Astrocyte (in vitro differentiated cells and primary cell): ENCODE measurements around the gene TTC22. TPM values are rescaled to one million over a fixed set of nuclear protein-coding genes. Genes with fewer than 3 reads are reported as not detected.

Experiments
- DNase-seq: peaks from one replicate; pipeline ENCODE4 v3.0.0-alpha.2; 2010; ENCODE audit warnings: low read depth
- FAIRE-seq: peaks from 2 replicates; lab custom pipeline; 2011; peaks lifted over from hg19 to GRCh38; lab: Jason Lieb, UNC
- H2AFZ ChIP-seq: 2 replicates; pipeline ENCODE4 v1.6.0; 2012; ENCODE audit warnings: low read depth, low read length, inconsistent platforms
- H3K27ac ChIP-seq: 2 replicates; pipeline ENCODE4 v1.5.1; 2011; ENCODE audit warnings: low read depth, low read length, inconsistent platforms
- H3K27me3 ChIP-seq: 2 replicates; pipeline ENCODE4 v1.6.0; 2011; ENCODE audit warnings: low read length, inconsistent platforms; ENCODE audit not compliant: insufficient read depth
- H3K36me3 ChIP-seq: 2 replicates; pipeline ENCODE4 v1.5.1; 2011; ENCODE audit warnings: low read length, inconsistent platforms; ENCODE audit not compliant: insufficient read depth
- H3K4me1 ChIP-seq: 2 replicates; pipeline ENCODE4 v1.5.1; 2011; ENCODE audit warnings: low read length, inconsistent platforms; ENCODE audit not compliant: insufficient read depth
- H3K4me2 ChIP-seq: 2 replicates; pipeline ENCODE4 v1.6.0; 2012; ENCODE audit warnings: low read length, inconsistent platforms
- H3K4me3 ChIP-seq: 2 replicates; pipeline ENCODE4 v1.5.1; 2011; ENCODE audit warnings: low read depth, mild to moderate bottlenecking, low read length, inconsistent platforms; ENCODE audit not compliant: insufficient read depth
- H3K79me2 ChIP-seq: 2 replicates; pipeline ENCODE4 v1.6.0; 2012; ENCODE audit warnings: mild to moderate bottlenecking, low read length, inconsistent platforms; ENCODE audit not compliant: insufficient read depth
- H3K9ac ChIP-seq: 2 replicates; pipeline ENCODE4 v1.6.0; 2012; ENCODE audit warnings: mild to moderate bottlenecking, low read length, inconsistent platforms
- H3K9me3 ChIP-seq: 2 replicates; pipeline ENCODE4 v1.5.1; 2012; ENCODE audit warnings: low read depth, mild to moderate bottlenecking, low read length, inconsistent platforms; ENCODE audit not compliant: insufficient read depth
- H4K20me1 ChIP-seq: 2 replicates; pipeline ENCODE4 v1.6.0; 2012; ENCODE audit warnings: low read length, inconsistent platforms; ENCODE audit not compliant: insufficient read depth
- H3K27ac Mint-ChIP-seq: one replicate; pipeline ENCODE4 v1.8.0; 2021; ENCODE audit warnings: mild to moderate bottlenecking, mixed read lengths; ENCODE audit not compliant: unreplicated experiment
- H3K27me3 Mint-ChIP-seq: one replicate; pipeline ENCODE4 v1.8.0; 2021; ENCODE audit warnings: low read depth, mixed read lengths; ENCODE audit not compliant: unreplicated experiment
- H3K36me3 Mint-ChIP-seq: one replicate; pipeline ENCODE4 v1.8.0; 2021; ENCODE audit warnings: low read depth, mixed read lengths; ENCODE audit not compliant: unreplicated experiment
- H3K4me1 Mint-ChIP-seq: one replicate; pipeline ENCODE4 v1.8.0; 2021; ENCODE audit warnings: low read depth, mixed read lengths; ENCODE audit not compliant: unreplicated experiment
- H3K4me3 Mint-ChIP-seq: one replicate; pipeline ENCODE4 v1.8.0; 2021; ENCODE audit warnings: mild to moderate bottlenecking, moderate library complexity, mixed read lengths; ENCODE audit not compliant: unreplicated experiment
- H3K9me3 Mint-ChIP-seq: one replicate; pipeline ENCODE4 v1.8.0; 2021; ENCODE audit warnings: mild to moderate bottlenecking, mixed read lengths; ENCODE audit not compliant: unreplicated experiment
- EZH2 ChIP-seq: IDR thresholded peaks from 2 replicates; pipeline ENCODE4 v1.6.1; 2012; ENCODE audit warnings: mild to moderate bottlenecking, low read length, inconsistent platforms; ENCODE audit not compliant: insufficient read depth
- total RNA-seq: library from RNA; stranded (reverse); gene quantifications from 2 replicates; pipeline ENCODE4 v1.2.1, GENCODE V29; 2021
- TF ChIP-seq, protein P1 (sequence below): IDR thresholded peaks from 2 replicates; pipeline ENCODE4 v1.5.1; 2011; ENCODE audit warnings: low read depth, mild to moderate bottlenecking, inconsistent platforms, low read length, moderate library complexity; ENCODE audit not compliant: insufficient read depth

Gene TTC22
- total RNA-seq, 1 donor from 2014 or later: not detected

DNA sequence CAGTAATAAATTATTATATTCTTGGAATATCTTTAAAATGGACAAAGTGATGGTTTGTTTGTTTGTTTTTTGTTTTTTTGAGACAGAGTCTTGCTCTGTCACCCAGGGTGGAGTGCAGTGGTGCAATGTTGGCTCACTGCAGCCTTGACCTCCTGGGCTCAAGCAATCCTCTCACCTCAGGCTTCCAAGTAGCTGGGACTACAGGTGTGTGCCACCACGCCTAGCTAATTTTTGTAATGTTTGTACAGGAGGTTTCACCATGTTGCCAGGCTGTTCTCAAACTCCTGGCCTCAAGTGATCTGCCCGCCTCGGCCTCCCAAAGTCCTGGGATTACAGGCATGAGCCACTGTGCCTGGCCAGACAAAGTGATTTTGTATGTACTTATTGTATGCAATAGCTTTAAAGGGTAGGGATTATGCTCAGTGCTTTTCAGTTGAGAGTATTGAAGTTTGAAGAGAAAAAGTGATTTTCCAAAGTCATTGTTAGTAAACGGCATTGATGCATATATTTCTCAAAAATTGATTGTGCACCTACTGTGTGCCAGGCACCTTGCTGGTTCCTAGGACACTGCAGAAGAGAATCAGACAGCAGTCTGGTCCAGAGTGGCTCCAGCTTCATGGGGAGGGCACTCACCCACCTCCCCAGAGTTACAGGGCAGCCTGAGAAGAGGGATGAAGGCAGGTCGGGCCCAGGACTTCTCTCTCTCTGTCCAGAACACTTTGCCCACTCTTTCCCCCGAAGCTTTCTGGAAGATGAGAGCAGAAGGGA, 34.2 kb upstream of the TTC22 start:
- no peak for FAIRE-seq
- no peak for TF ChIP-seq EZH2
- TF ChIP-seq, protein P1, sequence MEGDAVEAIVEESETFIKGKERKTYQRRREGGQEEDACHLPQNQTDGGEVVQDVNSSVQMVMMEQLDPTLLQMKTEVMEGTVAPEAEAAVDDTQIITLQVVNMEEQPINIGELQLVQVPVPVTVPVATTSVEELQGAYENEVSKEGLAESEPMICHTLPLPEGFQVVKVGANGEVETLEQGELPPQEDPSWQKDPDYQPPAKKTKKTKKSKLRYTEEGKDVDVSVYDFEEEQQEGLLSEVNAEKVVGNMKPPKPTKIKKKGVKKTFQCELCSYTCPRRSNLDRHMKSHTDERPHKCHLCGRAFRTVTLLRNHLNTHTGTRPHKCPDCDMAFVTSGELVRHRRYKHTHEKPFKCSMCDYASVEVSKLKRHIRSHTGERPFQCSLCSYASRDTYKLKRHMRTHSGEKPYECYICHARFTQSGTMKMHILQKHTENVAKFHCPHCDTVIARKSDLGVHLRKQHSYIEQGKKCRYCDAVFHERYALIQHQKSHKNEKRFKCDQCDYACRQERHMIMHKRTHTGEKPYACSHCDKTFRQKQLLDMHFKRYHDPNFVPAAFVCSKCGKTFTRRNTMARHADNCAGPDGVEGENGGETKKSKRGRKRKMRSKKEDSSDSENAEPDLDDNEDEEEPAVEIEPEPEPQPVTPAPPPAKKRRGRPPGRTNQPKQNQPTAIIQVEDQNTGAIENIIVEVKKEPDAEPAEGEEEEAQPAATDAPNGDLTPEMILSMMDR: no peak

DNA sequence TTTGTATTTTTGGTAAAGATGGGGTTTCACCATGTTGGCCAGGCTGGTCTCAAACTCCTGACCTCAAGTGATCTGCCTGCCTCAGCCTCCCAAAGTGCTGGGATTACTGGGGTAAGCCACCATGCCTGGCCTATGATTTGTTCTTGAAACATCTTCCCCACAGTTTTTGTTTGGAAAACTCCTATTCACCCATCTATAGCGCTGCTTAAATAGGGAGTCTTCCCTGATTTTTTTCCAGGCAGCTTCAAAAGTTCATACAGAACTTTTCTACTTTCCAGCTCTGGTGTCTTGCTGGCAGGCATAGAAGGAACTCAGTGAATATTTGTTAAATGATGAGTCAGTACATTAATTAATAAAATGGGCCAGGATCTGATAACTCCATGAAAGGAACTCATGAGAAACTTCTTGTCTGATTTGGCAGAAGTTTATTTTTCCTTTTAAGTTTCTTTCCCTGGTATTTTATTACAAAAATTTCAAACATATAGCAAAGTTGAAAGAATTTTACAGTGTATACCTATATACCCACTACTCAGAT, 33.0 kb upstream of the TTC22 start:
- Histone ChIP-seq H3K36me3 (no peaks in the 10 kb centered on the region), H2AFZ (no peak overlapping the region), H3K79me2 (no peaks in the 10 kb centered on the region), H3K27me3 (peaks cover 4% of the 10 kb centered on the region), H3K27ac (no peak overlapping the region), H3K9ac (no peak overlapping the region), H3K9me3 (no peaks in the 10 kb centered on the region), H3K4me3 (no peak overlapping the region), H4K20me1 (no peaks in the 10 kb centered on the region), H3K4me1 (no peaks in the 10 kb centered on the region), H3K4me2 (no peak overlapping the region)
- DNase-seq (no peak), FAIRE-seq (no peak)
- peaks cover 12% of the 10 kb centered on the region for H3K9me3 Mint-ChIP-seq
- peaks cover 21% of the 10 kb centered on the region for H3K27me3 Mint-ChIP-seq
- no peaks in the 10 kb centered on the region for H3K36me3 Mint-ChIP-seq
- no peak overlapping the region for H3K4me3 Mint-ChIP-seq
- H3K4me1 Mint-ChIP-seq: no peaks in the 10 kb centered on the region
- no peak for TF ChIP-seq EZH2
- H3K27ac Mint-ChIP-seq: no peak overlapping the region

More for the DNA sequence above, 34.2 kb upstream of the TTC22 start:
- no peaks in the 10 kb centered on the region for H3K36me3 ChIP-seq
- H3K27ac ChIP-seq: no peak overlapping the region
- H3K4me1 ChIP-seq: no peaks in the 10 kb centered on the region
- H3K27me3 Mint-ChIP-seq: peaks cover 21% of the 10 kb centered on the region
- H3K4me1 Mint-ChIP-seq: no peaks in the 10 kb centered on the region
- no peak overlapping the region for H3K4me3 ChIP-seq
- no peaks in the 10 kb centered on the region for H3K79me2 ChIP-seq
- no peak overlapping the region for H3K4me2 ChIP-seq
- no peak overlapping the region for H3K9ac ChIP-seq
- no peak for DNase-seq
- no peak overlapping the region for H2AFZ ChIP-seq
- H4K20me1 ChIP-seq: no peaks in the 10 kb centered on the region
- no peaks in the 10 kb centered on the region for H3K36me3 Mint-ChIP-seq
- H3K9me3 Mint-ChIP-seq: peaks cover 9% of the 10 kb centered on the region
- no peak overlapping the region for H3K27ac Mint-ChIP-seq
- no peaks in the 10 kb centered on the region for H3K9me3 ChIP-seq
- H3K4me3 Mint-ChIP-seq: no peak overlapping the region
- H3K27me3 ChIP-seq: no peaks in the 10 kb centered on the region

DNA sequence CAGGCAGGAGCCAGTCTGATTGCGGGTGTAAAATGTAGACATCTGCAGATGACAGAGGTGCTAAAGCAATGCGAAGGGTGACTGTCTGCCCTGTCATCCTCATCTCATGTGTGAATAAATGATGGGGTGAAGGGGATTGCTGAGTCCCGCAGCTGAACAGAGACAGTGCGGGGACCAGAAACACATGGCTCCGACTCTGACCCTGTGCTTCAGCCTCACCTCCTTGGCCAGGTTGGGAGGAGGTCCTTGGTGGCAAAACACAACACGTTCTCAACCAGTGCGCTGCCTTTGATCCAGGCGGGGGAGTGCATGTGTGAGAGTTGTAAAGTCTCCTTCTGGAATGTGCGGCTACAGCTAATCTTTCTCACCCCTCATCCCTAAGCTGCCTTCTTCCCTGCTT, 32.0 kb upstream of the TTC22 start:
- Histone ChIP-seq H3K36me3 (no peaks in the 10 kb centered on the region), H2AFZ (no peak overlapping the region), H3K4me3 (no peak overlapping the region), H3K9me3 (peaks cover 3% of the 10 kb centered on the region), H3K4me2 (no peak overlapping the region), H3K4me1 (no peaks in the 10 kb centered on the region), H3K9ac (no peak overlapping the region), H3K27ac (no peak overlapping the region), H4K20me1 (no peaks in the 10 kb centered on the region), H3K27me3 (peaks cover 4% of the 10 kb centered on the region), H3K79me2 (no peaks in the 10 kb centered on the region)
- peaks cover 12% of the 10 kb centered on the region for H3K9me3 Mint-ChIP-seq
- TF ChIP-seq, protein P1: no peak
- no peak for TF ChIP-seq EZH2
- no peak overlapping the region for H3K27ac Mint-ChIP-seq
- H3K4me1 Mint-ChIP-seq: no peaks in the 10 kb centered on the region
- H3K4me3 Mint-ChIP-seq: no peak overlapping the region
- H3K27me3 Mint-ChIP-seq: peaks cover 21% of the 10 kb centered on the region
- DNase-seq: no peak
- H3K36me3 Mint-ChIP-seq: no peaks in the 10 kb centered on the region
- FAIRE-seq: no peak
